ENCODE results near the gene ETNPPL. TPM values are rescaled to one million over a fixed set of nuclear protein-coding genes. Genes with fewer than 3 reads are reported as not detected.

The ETNPPL gene
- polyA plus RNA-seq, 3 donors: not detected

GRCh38 chr4:108799306-108799705, 36.5 kb upstream of the ETNPPL start:
- Histone ChIP-seq H4K20me1 (ENCODE audit: insufficient read depth, low read length) (no peaks in the 10 kb centered on the region), H2AFZ (ENCODE audit: insufficient read depth, low read depth, low read length, poor library complexity, severe bottlenecking) (no peak overlapping the region), H3K9ac (ENCODE audit: insufficient read depth, low read length, poor library complexity, severe bottlenecking) (no peak overlapping the region), H3K4me2 (replicated peaks; ENCODE audit: extremely low read depth, low read length, poor library complexity, severe bottlenecking) (no peak overlapping the region), H3K27me3 (ENCODE audit: control insufficient read depth in 2 of 2, insufficient read depth in 2 of 2, low read length in 2 of 2) (no peaks in the 10 kb centered on the region), H3K36me3 (replicated peaks in 1 of 2; ENCODE audit: control insufficient read depth in 1 of 2, insufficient read depth in 2 of 2, low read length in 2 of 2) (no peaks in the 10 kb centered on the region), H3K79me2 (ENCODE audit: insufficient read depth, low read length) (no peaks in the 10 kb centered on the region), H3K9me3 (replicated peaks in 1 of 2; ENCODE audit: control insufficient read depth in 1 of 2, insufficient read depth in 1 of 2, low read length in 2 of 2) (no peaks in the 10 kb centered on the region), H3K27ac (ENCODE audit: low read depth in 1 of 2, low read length in 2 of 2) (no peak overlapping the region), H3K4me1 (ENCODE audit: control insufficient read depth in 1 of 2, insufficient read depth in 2 of 2, low read length in 2 of 2) (no peaks in the 10 kb centered on the region), H3K4me3 (replicated peaks in 1 of 3; ENCODE audit: low read depth in 2 of 3, low read length in 3 of 3) (no peak overlapping the region)
- no peak for DNase-seq
- no peak overlapping the region for H3K4me3 Mint-ChIP-seq
- intact Hi-C loops (cut with micrococcal nuclease): no loop called here
- H3K4me1 Mint-ChIP-seq: no peaks in the 10 kb centered on the region
- H3K9me3 Mint-ChIP-seq: peaks cover 0 to 4% (median 0%) of the 10 kb centered on the region in 7 donors
- H3K36me3 Mint-ChIP-seq: no peaks in the 10 kb centered on the region
- 100% methylated on average over 2 of the region's 5 CpGs for WGBS (ENCODE audit: insufficient coverage)
- peaks cover 0 to 4% (median 2%) of the 10 kb centered on the region in 3 donors for H3K27me3 Mint-ChIP-seq (ENCODE audit: low read depth in 3 of 3)
- TF ChIP-seq, protein P1, sequence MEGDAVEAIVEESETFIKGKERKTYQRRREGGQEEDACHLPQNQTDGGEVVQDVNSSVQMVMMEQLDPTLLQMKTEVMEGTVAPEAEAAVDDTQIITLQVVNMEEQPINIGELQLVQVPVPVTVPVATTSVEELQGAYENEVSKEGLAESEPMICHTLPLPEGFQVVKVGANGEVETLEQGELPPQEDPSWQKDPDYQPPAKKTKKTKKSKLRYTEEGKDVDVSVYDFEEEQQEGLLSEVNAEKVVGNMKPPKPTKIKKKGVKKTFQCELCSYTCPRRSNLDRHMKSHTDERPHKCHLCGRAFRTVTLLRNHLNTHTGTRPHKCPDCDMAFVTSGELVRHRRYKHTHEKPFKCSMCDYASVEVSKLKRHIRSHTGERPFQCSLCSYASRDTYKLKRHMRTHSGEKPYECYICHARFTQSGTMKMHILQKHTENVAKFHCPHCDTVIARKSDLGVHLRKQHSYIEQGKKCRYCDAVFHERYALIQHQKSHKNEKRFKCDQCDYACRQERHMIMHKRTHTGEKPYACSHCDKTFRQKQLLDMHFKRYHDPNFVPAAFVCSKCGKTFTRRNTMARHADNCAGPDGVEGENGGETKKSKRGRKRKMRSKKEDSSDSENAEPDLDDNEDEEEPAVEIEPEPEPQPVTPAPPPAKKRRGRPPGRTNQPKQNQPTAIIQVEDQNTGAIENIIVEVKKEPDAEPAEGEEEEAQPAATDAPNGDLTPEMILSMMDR (IDR thresholded peaks at IDR 0.05): no peak
- H3K27ac Mint-ChIP-seq: no peak overlapping the region

GRCh38 chr4:108796173-108796572, 33.3 kb upstream of the ETNPPL start:
- Histone ChIP-seq H3K27ac (ENCODE audit: low read depth in 1 of 2, low read length in 2 of 2) (no peak overlapping the region), H4K20me1 (ENCODE audit: insufficient read depth, low read length) (no peaks in the 10 kb centered on the region), H2AFZ (ENCODE audit: insufficient read depth, low read depth, low read length, poor library complexity, severe bottlenecking) (no peak overlapping the region), H3K9me3 (replicated peaks in 1 of 2; ENCODE audit: control insufficient read depth in 1 of 2, insufficient read depth in 1 of 2, low read length in 2 of 2) (no peaks in the 10 kb centered on the region), H3K4me3 (replicated peaks in 1 of 3; ENCODE audit: low read depth in 2 of 3, low read length in 3 of 3) (no peak overlapping the region), H3K4me2 (replicated peaks; ENCODE audit: extremely low read depth, low read length, poor library complexity, severe bottlenecking) (no peak overlapping the region), H3K27me3 (ENCODE audit: control insufficient read depth in 2 of 2, insufficient read depth in 2 of 2, low read length in 2 of 2) (no peaks in the 10 kb centered on the region), H3K4me1 (ENCODE audit: control insufficient read depth in 1 of 2, insufficient read depth in 2 of 2, low read length in 2 of 2) (no peaks in the 10 kb centered on the region), H3K79me2 (ENCODE audit: insufficient read depth, low read length) (no peaks in the 10 kb centered on the region), H3K36me3 (replicated peaks in 1 of 2; ENCODE audit: control insufficient read depth in 1 of 2, insufficient read depth in 2 of 2, low read length in 2 of 2) (no peaks in the 10 kb centered on the region), H3K9ac (ENCODE audit: insufficient read depth, low read length, poor library complexity, severe bottlenecking) (no peak overlapping the region)
- no peak for DNase-seq
- intact Hi-C loops (cut with micrococcal nuclease): no loop called here
- WGBS (ENCODE audit: insufficient coverage): 100% methylated on average over 1 of the region's 3 CpGs
- Mint-ChIP-seq H3K4me3 (no peak overlapping the region), H3K9me3 (peaks cover 0 to 4% (median 1%) of the 10 kb centered on the region in 7 donors), H3K27me3 (ENCODE audit: low read depth in 3 of 3) (peaks cover 0 to 6% (median 5%) of the 10 kb centered on the region in 3 donors), H3K27ac (no peak overlapping the region), H3K4me1 (no peaks in the 10 kb centered on the region), H3K36me3 (no peaks in the 10 kb centered on the region)
- TF ChIP-seq, protein P1 (IDR thresholded peaks at IDR 0.05): no peak

Data from CD14-positive monocyte (primary cell).